Activated CD4-positive, alpha-beta T cell treated with anti-CD3 and anti-CD28 coated beads, Interleukin-2, amount 50 U/mL, for 16 hours (primary cell): Measurements from ENCODE around the gene HEBP2.

Experiments
- DNase-seq: peaks from one replicate; pipeline ENCODE4 v3.0.0-alpha.2; 2020

The HEBP2 gene

DNA sequence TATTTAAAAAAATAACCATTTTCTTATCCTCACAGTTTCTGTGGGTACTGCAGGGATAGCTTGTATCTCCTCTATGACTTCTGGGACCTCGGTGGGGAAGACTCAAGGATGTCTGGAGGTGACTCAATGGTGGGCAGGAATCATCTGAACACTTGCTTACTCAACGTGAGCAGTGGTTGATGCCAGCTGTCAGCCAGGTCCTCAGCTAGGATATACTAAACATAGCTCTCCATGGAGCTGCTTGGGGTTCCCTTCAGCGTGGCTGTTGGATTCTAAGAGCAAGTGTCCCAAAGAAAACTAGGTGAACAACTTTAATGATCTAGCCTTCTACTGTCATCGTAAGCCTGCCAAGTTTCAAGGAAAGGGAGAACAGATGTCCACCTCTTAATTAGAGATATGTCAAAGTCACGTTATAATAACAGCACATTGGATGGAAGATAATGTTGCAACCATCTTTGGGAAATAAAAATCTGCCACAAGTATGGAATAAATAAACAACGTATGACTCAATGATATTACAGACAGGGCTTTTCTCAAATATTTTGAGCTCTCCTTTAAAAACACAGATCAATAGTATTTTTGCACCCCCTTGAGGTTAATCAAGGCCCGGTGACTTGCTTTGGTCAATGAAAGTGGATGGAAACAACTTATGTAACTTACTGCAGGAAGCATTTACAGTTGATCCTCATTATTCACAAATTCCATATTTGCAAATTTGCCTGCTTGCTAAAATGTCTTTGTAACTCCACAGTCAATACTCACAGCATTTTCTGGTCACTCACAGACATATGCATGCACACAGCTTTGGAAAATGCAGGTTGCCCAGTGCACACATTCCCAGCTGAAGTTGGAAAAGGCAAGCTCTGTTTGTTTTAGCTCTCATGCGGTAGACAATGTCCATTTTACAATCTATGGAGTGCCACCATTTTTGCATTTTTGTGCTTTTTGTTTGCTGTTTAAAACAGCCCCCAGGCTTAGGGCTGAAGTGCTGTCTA, 6.6 kb upstream of the HEBP2 start:
- no peak for DNase-seq

DNA sequence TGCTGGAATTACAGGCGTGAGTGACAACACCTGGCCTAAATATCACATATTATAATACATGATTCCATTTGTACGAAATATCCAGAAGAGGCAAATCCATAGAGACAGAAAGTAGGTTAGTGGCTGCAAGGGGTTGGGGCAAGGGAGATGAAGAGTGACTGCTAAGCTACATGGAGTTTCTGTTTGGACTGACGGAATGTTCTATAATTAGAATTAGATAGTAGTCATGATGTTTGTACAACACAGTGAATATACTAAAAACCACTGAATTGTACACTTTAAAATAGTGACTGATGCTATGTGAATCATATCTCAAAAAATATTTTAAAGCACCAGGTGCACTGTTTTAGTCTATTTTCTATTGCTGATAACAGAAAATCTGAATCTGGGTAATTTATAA, 3.7 kb upstream of the HEBP2 start:
- DNase-seq = no peak

DNA sequence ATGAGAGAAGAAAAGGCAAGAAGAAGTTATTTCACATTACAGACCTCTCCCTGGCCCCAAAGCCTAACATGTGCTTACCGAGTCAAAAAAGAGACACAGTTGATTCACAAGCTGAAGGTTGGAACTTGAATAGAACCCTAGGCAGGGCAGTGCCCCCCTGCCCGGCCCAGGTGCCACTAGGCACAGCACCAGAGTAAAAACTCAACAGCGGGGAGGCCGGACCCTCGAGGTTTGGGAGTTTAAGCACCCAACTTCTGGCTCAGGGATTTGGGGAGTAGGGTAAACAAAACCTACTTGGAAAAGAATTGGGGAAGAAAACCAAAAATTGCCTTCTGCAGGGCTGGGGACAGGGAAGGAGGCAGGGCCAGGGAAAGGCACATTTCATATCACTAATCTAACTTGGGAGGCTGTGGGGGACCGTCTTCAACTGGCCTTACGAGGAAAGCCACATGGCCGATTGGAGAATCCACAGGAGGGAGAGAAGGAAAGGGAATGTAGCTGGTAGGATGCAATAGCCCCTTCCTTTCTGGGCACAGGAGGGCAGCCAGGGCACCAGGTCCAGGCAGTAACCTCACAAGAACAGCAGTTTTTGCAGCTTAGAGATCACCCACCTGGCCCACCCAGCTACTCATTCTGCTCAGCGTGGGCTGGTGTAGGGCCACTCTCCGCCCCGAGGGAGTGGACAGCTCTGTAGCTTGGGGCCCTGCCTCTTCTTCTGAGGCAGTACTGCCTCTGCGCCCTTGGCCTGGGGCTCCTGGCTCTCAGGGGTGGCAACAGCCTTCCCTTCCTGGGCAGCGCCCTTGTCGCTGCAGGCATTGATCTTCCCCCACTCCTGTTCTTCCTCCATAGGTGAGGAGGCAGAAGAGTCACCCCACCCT, 1.8 kb upstream of the HEBP2 start:
- DNase-seq = no peak

DNA sequence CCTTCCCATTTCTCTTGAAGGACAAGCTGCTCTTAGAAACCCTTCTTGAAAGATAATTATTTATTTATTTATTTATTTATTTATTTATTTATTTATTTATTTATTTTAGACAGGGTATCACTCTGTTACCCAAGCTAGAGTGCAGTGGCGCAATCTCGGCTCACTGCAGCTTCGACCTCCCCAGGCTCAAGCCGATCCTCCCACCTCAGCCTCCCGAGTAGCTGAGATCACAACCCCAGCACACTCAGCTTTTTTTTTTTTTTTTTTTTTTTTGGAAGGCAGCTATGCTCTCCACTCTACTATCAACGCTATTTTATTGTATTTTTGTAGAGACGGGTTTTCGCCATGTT, 1.2 kb upstream of the HEBP2 start:
- DNase-seq = no peak

DNA sequence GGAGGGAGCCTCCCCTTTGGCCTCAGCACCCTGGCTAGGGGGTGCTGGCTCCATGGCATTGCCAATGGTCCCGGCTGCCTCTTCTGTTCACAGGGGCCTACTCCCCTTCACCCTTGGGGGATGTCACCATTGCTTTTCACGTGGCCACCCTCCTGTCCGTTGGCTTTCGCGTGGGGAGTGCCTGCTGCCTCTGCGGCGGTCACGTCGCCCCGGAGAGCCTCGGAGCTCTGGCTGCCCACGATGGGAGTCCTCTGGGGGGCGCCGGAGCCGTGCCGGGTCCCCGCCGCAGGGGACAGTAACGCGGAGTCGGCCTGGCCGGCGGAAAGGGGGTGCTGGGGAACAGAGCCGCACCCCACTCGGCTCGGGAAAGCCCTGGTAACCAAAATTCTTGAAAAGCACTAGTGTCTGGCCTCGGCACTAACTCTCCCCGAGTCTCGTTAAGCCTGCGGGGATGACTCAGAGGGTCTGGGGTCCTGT, 661 bp upstream of the HEBP2 start:
- DNase-seq = peak; percentile 15

DNA sequence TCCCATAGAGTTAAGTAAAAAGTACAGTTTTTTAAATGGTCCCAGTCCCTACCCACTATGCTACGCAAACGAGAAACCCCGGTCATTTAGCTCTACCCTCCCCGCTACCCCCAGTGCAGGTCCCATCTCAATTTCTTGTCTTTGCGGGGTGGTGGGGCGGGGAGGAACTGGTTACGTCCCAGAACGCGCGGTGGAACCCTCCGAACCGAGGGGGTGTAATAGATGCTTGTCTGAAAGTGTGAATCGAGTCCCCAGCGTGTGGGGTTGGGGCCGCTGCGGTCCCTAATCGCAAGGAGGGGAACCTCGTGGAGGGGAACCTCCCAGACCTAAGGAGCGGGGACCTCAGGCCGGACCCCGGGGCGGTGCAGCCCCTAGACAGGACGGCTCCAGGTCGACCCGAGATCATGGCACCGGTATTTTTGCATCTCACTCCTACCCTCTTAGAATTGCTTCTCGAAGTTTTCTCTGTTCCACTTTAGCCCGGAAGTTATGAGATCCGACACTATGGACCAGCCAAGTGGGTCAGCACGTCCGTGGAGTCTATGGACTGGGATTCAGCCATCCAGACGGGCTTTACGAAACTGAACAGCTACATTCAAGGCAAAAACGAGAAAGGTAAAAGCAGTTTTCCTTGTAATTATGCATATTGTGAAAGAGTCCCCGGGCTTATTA, 779 bp downstream of the HEBP2 start:
- DNase-seq = peak; percentile 17

DNA sequence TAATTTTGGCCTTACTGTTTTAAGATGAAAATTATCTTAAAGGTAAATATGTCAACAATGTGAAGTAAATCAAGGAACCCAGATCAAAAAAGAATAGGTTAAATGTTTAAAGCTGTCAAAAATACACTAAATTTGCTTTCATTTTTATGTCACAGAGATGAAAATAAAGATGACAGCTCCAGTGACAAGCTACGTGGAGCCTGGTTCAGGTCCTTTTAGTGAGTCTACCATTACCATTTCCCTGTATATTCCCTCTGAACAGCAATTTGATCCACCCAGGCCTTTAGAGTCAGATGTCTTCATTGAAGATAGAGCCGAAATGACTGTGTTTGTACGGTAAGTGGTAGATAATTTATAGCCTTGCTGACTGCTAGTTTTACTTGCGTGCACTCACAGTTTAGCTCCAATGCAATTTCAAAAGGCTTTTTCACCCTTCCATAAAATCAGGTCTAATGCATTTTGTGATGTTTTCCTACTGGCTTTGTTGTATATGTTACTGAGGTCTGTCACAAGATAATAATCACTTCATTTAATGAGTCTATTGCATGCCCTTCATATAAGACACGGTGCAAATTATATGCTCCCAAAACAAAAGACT, 1.9 kb downstream of the HEBP2 start:
- DNase-seq = no peak

DNA sequence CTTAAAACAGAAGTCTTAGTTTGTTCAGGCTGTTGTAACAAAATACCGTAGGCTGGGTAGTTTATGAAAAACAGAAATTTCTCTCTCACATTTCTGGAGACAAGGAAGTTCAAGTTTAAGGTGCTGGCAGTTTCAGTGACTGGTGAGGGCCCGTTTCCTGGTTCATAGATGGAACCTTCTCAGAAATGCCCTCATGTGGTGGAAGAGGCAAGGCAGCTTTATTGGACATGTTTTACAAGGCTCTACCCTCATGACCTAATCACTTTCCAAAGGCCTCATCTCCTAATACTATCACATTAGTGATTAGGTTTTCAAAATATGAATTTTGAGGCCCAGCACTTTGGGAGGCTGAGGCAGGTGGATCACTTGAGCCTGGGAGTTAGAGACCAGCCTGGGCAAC, 2.4 kb downstream of the HEBP2 start:
- peak; percentile 27 for DNase-seq

DNA sequence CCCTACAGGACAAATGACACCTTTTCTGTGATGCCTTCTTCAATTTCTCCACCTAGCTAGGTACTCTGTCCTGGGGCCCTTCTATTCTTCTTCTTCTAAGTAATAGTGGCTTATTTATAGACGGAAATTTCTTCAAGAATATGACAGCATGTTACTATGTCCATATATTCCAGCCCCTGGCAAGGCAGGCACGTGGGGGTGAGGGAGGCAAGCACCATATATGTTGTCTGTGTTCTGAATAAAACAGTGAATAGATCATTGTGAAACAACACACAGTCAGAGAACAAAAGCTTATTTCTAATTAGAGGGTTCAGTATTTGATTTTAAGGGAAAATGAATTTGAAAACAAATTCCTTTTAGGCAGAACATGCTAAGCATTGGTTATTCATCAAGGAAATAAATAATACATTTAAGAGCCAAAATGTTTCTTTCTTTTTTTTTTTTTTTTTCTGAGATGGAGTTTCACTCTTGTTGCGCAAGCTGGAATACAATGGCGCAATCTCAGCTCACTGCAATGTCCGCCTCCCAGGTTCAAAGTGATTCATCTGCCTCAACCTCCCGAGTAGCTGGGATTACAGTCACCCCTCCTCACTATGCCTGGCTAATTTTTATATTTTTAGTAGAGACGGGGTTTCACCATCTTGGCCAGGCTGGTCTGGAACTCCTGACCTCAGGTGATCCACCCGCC, 6.2 kb downstream of the HEBP2 start:
- no peak for DNase-seq

DNA sequence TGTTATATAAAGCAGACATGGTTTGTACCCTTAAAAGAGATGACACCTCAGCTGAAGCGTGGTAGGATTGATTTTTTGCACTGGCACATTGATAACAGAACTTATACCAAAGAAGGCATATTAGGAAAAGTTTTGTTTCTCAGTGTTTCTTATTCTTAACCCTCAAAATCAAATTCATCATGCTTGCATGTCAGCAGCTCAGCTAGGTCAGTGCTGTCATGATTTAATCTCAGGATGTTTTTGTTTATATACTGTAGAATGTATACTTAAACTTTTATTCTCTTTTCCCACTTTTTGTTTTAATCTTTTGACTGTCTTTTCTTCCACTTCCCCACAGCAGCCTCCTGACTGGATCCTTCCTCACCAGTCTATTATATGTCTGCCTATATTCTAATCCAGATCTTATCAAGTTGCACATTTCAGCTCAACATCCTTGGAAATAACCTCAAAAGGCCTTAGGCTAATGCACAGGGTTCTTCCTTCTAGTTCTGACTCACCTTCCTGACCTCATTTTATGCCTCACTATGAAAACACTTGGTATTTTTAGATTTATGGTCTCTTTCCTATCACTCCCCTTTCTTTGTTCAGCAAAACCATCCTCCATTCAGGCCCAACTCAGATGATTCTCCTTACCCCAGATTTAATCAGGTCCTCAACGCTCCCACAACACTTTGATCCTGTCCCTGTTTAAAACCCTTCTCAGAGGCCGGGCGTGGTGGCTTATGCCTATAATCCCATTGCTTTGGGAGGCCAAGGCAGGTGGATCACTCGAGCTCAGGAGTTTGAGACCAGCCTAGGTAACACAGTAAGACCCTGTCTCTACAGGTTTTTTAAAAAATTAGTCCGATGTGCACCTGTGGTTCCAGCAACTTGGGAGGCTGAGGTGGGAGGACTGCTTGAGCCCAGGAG, 7.2 kb downstream of the HEBP2 start:
- peak; percentile 77 for DNase-seq

DNA sequence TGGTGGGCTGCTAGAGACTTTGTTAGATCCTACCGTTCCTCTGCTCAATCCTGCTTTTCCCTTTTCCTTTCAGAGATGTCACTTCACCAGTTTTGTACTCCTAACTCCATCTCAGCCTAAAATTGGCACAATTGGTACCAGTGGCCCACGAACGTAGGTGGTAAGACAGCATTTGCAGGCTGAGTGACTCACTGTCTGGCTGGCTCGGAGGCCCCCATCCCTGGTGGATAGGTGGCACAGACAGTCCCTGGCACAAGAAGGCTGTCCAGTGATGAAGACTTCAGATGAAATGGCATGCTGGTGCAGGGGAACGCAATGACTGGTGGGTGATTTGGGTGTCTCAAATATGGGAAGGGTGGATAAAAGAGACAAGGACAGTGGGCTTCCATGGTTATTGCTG, 11.1 kb downstream of the HEBP2 start:
- DNase-seq = no peak

DNA sequence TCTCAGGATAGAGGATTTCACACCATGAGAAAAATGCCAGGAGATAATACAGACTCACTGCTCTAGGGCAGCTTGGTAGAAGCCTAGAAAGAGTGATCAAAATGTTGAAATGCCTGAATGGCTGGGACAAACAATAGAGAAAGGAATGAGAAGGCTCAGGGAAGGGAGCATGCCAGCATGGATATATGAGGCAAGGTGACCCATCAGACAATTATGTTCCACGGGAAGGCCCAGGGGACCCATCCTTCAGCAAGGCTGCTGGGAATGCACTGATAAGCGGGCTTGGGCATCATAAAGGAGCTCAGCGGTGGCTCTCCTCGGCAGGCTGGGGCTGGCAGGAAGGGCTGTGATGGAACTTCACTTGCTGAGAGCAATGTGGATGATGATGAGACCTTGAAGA, 12.2 kb downstream of the HEBP2 start:
- DNase-seq = no peak

DNA sequence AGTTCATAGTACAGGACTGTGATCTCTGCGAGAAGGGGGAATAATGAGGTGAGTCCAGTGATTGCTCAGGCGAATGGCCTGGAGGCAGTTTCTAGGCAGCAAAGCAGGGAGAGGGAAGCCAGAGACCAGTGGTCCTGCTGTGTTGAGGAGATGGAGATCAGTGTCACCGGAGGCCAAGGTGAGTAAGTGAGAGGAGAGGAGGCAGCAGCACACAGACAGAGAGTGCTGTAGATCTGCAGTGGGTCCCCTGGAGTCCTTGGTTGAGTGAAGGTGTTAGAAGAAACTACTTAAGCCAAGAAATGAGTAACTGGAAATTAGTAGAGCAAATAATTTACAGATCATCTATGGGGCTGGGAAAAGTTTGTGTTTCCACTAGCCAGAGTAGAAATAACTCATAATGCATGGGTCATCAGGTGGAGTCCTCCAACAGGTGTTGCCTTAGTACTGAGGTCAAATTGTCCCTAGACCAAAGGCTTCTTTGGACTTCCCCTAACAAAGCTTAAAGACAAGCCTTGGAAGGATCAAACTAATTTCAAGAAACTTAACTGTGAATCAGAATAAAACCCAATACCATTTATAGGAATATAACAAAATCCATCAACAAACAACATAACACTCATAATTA, 13.6 kb downstream of the HEBP2 start:
- no peak for DNase-seq

DNA sequence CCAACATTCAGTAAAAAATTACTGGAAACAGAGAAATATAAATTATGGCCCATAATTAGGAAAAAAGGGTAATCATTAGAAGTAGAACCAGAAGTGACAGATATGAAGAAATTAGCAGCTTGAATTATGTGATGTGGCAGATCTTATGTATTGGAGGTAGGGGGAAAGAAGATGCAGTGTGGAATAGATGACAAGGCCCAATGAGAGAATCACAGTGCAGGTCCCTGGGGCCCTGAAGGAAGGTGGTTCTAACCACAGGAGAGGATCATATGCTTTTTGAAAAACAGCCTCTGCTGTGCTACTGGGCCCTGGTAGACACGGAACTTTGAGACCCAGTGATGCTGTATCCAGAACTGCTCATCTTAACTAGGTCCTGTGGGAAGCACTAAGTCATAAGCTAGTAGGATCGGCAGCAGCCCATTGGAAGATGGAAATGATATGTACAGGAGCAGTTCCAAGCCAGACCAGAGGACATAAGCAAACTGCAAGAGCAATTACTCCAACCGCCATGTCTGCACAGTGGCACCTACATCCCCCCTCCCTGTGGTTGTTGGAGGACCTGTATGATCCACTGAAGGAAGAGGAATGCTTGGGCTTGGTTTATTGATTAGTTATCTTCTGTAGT, 14.2 kb downstream of the HEBP2 start:
- DNase-seq = no peak

DNA sequence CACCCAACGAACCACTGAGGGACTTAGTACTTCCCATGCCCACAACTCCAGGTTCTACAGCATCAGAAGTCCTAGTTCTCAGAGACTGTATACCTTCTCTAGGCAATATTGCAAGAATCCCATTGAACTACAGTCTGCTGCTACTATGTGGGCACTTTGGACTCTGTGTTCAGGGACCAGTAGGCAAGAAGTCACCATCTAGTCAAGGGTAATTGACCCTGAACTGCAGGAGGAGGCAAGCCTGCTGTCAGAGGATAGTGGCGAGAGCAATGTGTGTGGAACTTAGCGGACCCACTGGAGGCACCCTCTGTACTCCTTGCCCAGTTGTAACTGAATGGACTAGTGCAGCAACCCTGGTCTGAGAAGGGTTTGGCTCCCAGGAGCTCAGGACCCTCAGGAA, 15.7 kb downstream of the HEBP2 start:
- DNase-seq = no peak

DNA sequence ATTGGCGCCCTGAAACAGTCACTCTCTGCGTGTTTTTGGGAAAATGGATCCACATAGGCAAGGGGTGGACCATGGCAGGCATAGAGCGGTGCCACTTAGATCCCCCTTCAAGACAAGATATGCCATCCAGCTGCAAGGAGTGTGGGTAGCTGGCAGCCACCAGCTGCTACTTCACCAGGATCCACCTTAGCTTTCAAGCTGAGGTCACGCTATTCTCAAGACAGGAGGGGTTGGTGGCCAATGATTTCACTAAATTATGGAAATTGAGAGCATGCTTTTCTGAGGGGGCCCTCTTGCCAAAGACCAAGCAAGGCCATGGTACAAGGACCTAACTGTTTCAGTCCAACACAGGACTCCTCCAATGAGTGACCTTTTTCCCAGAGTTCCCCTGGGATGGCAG, 16.3 kb downstream of the HEBP2 start:
- no peak for DNase-seq

DNA sequence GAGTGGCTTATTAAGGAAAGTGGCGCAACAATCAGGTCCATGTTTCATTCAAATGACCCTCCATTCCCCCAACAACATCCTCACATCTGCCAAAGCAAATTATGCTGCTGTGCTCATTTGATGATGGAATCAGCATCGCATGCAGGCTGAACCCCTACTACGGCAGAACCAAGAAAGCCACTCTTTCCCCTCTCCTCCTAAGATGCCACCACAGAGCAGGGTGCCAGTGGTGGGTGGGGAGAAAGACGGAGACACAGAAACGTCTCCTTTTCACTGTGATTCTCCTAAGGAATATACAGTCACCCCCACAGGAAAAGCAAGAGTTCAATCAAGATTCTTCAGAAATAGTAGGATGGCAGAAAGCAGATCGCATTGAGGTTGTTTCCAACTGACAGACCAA, 17.1 kb downstream of the HEBP2 start:
- DNase-seq = no peak

DNA sequence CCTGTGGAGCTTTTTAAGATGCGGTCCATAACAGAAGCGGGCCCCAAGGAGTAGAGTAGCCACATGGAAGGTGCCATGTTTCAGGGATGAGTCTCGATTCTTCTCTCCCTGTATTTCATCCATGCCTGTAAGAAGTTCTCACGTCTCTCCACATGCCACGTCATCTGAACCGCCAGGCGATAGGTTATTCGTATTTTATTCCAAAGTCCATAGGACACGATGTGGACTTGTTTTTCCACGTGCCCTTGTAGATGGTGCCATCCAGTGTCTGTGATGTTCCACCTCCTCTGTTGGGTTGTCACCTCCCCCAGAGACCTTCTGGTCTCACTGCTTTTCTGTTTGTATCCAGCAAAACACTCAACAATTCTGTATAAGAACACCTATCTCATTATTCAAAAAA, 17.6 kb downstream of the HEBP2 start:
- DNase-seq = no peak

DNA sequence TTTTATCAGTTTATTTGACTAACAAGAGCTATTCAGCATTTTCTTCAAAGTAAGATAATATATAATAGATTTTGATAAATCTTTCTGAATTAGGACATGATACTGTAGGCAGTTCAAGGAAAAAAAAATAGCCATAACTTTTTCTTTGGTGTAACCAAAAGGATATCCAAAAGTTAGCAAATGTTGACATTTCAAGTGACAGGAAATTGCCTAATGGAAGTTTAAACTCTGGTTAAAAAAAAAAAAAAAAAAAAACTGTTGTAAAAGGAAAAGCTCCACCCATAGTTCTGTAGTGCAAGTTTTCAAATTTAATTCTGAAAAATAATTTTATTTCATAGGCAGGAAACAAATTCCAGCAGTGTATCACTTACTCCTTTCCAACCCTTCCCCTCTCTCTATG, 18.8 kb downstream of the HEBP2 start:
- DNase-seq = no peak
